H1 (cell line): Measurements from ENCODE around the gene KCNQ1. TPM values are rescaled to one million over a fixed set of nuclear protein-coding genes. Genes with fewer than 3 reads are reported as not detected.

Source experiments
- CTCF ChIA-PET: fragments of 300-600 bp; sonication (Branson Sonifier 250); formaldehyde crosslinking; loops from one replicate; lab custom pipeline; 2021; ENCODE audit not compliant: partially characterized antibody; lab: Charles Lee
- POLR2A ChIA-PET: fragments of 300-600 bp; sonication (Branson Sonifier 250); formaldehyde crosslinking; loops from one replicate; lab custom pipeline; 2021; ENCODE audit warnings: inconsistent platforms; ENCODE audit not compliant: partially characterized antibody; lab: Charles Lee
- DNase-seq, 2 experiments: peaks; one replicate each; pipeline versions ENCODE4 v3.0.0 to v3.0.0-alpha.2; 2010 to 2022; ENCODE audit warnings: low spot score in 2 of 2, low read depth in 1 of 2, mixed read lengths in 1 of 2
- FAIRE-seq: peaks from 2 replicates; lab custom pipeline; 2011; peaks lifted over from hg19 to GRCh38; lab: Jason Lieb, UNC
- H2AFZ ChIP-seq: 2 replicates; pipeline ENCODE4 v1.8.1; 2012; ENCODE audit warnings: low read length, inconsistent platforms
- H2AK5ac ChIP-seq: 2 replicates; pipeline ENCODE4 v1.6.1; 2013; ENCODE audit warnings: low read depth, low read length
- H2BK120ac ChIP-seq: replicated peaks from 2 replicates; pipeline ENCODE3; 2013; ENCODE audit warnings: low read depth, low read length, inconsistent platforms
- H2BK12ac ChIP-seq: 2 replicates; pipeline ENCODE4 v1.6.1; 2013; ENCODE audit warnings: low read depth, low read length
- H2BK15ac ChIP-seq: 2 replicates; pipeline ENCODE4 v1.6.1; 2013; ENCODE audit warnings: low read length
- H2BK20ac ChIP-seq: 2 replicates; pipeline ENCODE4 v1.6.1; 2013; ENCODE audit warnings: low read length
- H2BK5ac ChIP-seq: 2 replicates; pipeline ENCODE4 v1.6.1; 2013; ENCODE audit warnings: low read depth, low read length
- H3K14ac ChIP-seq: 2 replicates; pipeline ENCODE4 v1.6.1; 2013; ENCODE audit warnings: inconsistent platforms; ENCODE audit not compliant: insufficient read length
- H3K18ac ChIP-seq: 2 replicates; pipeline ENCODE4 v1.6.1; 2013; ENCODE audit warnings: low read length; ENCODE audit errors: extremely low read depth
- H3K23ac ChIP-seq: 2 replicates; pipeline ENCODE4 v1.6.1; 2013; ENCODE audit warnings: inconsistent platforms; ENCODE audit not compliant: insufficient read length
- H3K23me2 ChIP-seq: 2 replicates; pipeline ENCODE4 v1.6.1; 2013; ENCODE audit warnings: low read depth, low read length
- H3K27ac ChIP-seq: 2 replicates; pipeline ENCODE4 v1.6.1; 2011; ENCODE audit warnings: low read depth, low read length, inconsistent platforms
- H3K27me3 ChIP-seq, 4 experiments: replicated peaks in 1 of 4; 1 replicate in 1 of 4; 2 replicates in 3 of 4; pipeline versions ENCODE4 v1.6.1 to v1.8.1; 2011 to 2013; ENCODE audit warnings: low read length in 3 of 4, mild to moderate bottlenecking in 3 of 4, inconsistent platforms in 2 of 4, mixed read lengths in 2 of 4, moderate library complexity in 1 of 4; ENCODE audit not compliant: control insufficient read depth in 3 of 4, insufficient read depth in 3 of 4; ENCODE audit errors: extremely low read depth in 1 of 4
- H3K36me3 ChIP-seq, 4 experiments: 2 replicates each; pipeline versions ENCODE4 v1.6.1 to v1.8.1; 2011 to 2013; ENCODE audit warnings: mild to moderate bottlenecking in 4 of 4, low read length in 3 of 4, moderate library complexity in 2 of 4, control low read depth in 1 of 4, inconsistent platforms in 1 of 4; ENCODE audit not compliant: insufficient read depth in 4 of 4, control insufficient read depth in 2 of 4
- H3K4ac ChIP-seq: replicated peaks from 2 replicates; pipeline ENCODE3; 2013; ENCODE audit warnings: low read length, low read depth, mixed read lengths, inconsistent platforms; ENCODE audit not compliant: insufficient read length
- H3K4me1 ChIP-seq, 4 experiments: replicated peaks in 1 of 4; 1 replicate in 1 of 4; 2 replicates in 3 of 4; pipeline versions ENCODE4 v1.6.1 to v1.8.1; 2011 to 2013; ENCODE audit warnings: low read length in 3 of 4, inconsistent platforms in 2 of 4, mixed read lengths in 1 of 4; ENCODE audit not compliant: insufficient read depth in 4 of 4, control insufficient read depth in 3 of 4
- H3K4me2 ChIP-seq, 2 experiments: 2 replicates each; pipeline versions ENCODE4 v1.6.1 to v1.8.1; 2011 to 2013; ENCODE audit warnings: low read depth in 2 of 2, low read length in 2 of 2, control low read depth in 1 of 2, inconsistent platforms in 1 of 2, mild to moderate bottlenecking in 1 of 2; ENCODE audit not compliant: insufficient read depth in 1 of 2
- H3K4me3 ChIP-seq, 4 experiments: fragments of 200-600, 300-600 bp in 1 of 4; sonication (generic), shearing (Covaris generic), sonication (Bioruptor Twin) in 1 of 4; 2 replicates each; pipeline versions ENCODE4 v1.5.1 to v1.8.1; 2011 to 2016; ENCODE audit warnings: low read length in 4 of 4, low read depth in 3 of 4, control low read depth in 2 of 4, inconsistent platforms in 2 of 4, mild to moderate bottlenecking in 2 of 4, mixed read lengths in 1 of 4, moderate library complexity in 1 of 4; ENCODE audit not compliant: insufficient read depth in 2 of 4; ENCODE audit errors: extremely low read depth in 1 of 4
- H3K56ac ChIP-seq: replicated peaks from 2 replicates; pipeline ENCODE3; 2013; ENCODE audit warnings: low read depth, mild to moderate bottlenecking, mixed read lengths, low read length, inconsistent platforms; ENCODE audit not compliant: insufficient read length
- H3K79me1 ChIP-seq: 2 replicates; pipeline ENCODE4 v1.6.1; 2013; ENCODE audit warnings: low read depth, low read length, control low read depth
- H3K79me2 ChIP-seq, 2 experiments: 2 replicates each; pipeline versions ENCODE4 v1.6.1 to v1.8.1; 2012 to 2013; ENCODE audit warnings: low read length in 2 of 2, mild to moderate bottlenecking in 2 of 2, inconsistent platforms in 1 of 2; ENCODE audit not compliant: insufficient read depth in 2 of 2, control insufficient read depth in 1 of 2
- H3K9ac ChIP-seq, 4 experiments: replicated peaks in 1 of 4; 1 replicate in 1 of 4; 2 replicates in 3 of 4; pipeline versions ENCODE4 v1.6.1 to v1.8.1; 2011 to 2013; ENCODE audit warnings: low read depth in 3 of 4, low read length in 3 of 4, control low read depth in 2 of 4, mild to moderate bottlenecking in 2 of 4, moderate library complexity in 2 of 4, inconsistent platforms in 1 of 4; ENCODE audit errors: extremely low read depth in 1 of 4
- H3K9me3 ChIP-seq, 2 experiments: 2 replicates each; pipeline versions ENCODE4 v1.6.1 to v1.8.1; 2012 to 2013; ENCODE audit warnings: mild to moderate bottlenecking in 2 of 2, moderate library complexity in 2 of 2, control low read depth in 1 of 2, inconsistent platforms in 1 of 2, low read depth in 1 of 2, low read length in 1 of 2, mixed read lengths in 1 of 2; ENCODE audit not compliant: insufficient read depth in 2 of 2
- H4K20me1 ChIP-seq, 2 experiments: replicated peaks in 1 of 2; 2 replicates each; pipeline versions ENCODE3 to v1.8.1; 2011 to 2013; ENCODE audit warnings: inconsistent platforms in 2 of 2, low read length in 2 of 2, mild to moderate bottlenecking in 1 of 2; ENCODE audit not compliant: insufficient read depth in 2 of 2, control insufficient read depth in 1 of 2
- H4K5ac ChIP-seq: 2 replicates; pipeline ENCODE4 v1.6.1; 2013; ENCODE audit warnings: low read length, low read depth, mixed read lengths, inconsistent platforms; ENCODE audit not compliant: insufficient read length
- H4K8ac ChIP-seq: 2 replicates; pipeline ENCODE4 v1.8.0; 2013; ENCODE audit warnings: mild to moderate bottlenecking, moderate library complexity, low read length, inconsistent platforms; ENCODE audit not compliant: insufficient read depth; ENCODE audit errors: extremely low read depth
- H4K91ac ChIP-seq: replicated peaks from 2 replicates; pipeline ENCODE3; 2013; ENCODE audit warnings: low read length, mixed read lengths, inconsistent platforms; ENCODE audit not compliant: insufficient read length
- CREB1 ChIP-seq: IDR thresholded peaks from 2 replicates; pipeline ENCODE4 v1.6.1; 2012; ENCODE audit warnings: inconsistent platforms
- EZH2 ChIP-seq: fragments of 200-600 bp; sonication (generic); IDR thresholded peaks from 2 replicates; pipeline ENCODE4 v1.7.1; 2012; ENCODE audit warnings: low read depth, mild to moderate bottlenecking, moderate library complexity, low read length, inconsistent platforms; ENCODE audit not compliant: severe bottlenecking
- GABPA ChIP-seq: IDR thresholded peaks from 2 replicates; pipeline ENCODE4 v1.6.1; 2011; ENCODE audit warnings: mild to moderate bottlenecking, low read length, moderate library complexity, borderline replicate concordance; ENCODE audit not compliant: insufficient read depth
- GTF2F1 ChIP-seq: IDR thresholded peaks from 2 replicates; pipeline ENCODE4 v1.6.1; 2012; ENCODE audit warnings: low read depth, low read length, improper control_type of control experiment, borderline replicate concordance
- RFX5 ChIP-seq: IDR thresholded peaks from 2 replicates; pipeline ENCODE4 v1.6.1; 2011; ENCODE audit warnings: low read depth, low read length, improper control_type of control experiment, borderline replicate concordance
- RNF2 ChIP-seq: fragments of 200-900, 300-1000 bp; sonication (generic); IDR thresholded peaks from 2 replicates; pipeline ENCODE4 v1.7.1; 2016; ENCODE audit warnings: borderline replicate concordance, low read depth, mild to moderate bottlenecking, antibody characterized with exemption, low read length; ENCODE audit not compliant: poor library complexity, severe bottlenecking; ENCODE audit errors: missing control alignments
- SUZ12 ChIP-seq: fragments of 200-600 bp; sonication (generic); IDR thresholded peaks from 2 replicates; pipeline ENCODE4 v1.6.1; 2012; ENCODE audit warnings: mild to moderate bottlenecking, inconsistent platforms, low read length, moderate library complexity, mixed read lengths
- ZNF274 ChIP-seq: IDR thresholded peaks from 2 replicates; pipeline ENCODE4 v1.7.0; 2012; ENCODE audit warnings: low read length, borderline replicate concordance; ENCODE audit errors: extremely low read depth
- WGBS, 2 experiments: shearing (Covaris generic) in 1 of 2; methylation state at CpG; one replicate each; pipeline versions ENCODE4 v1.1.6 to v1.1.7; 2013 to 2015; ENCODE audit warnings: low lambda C conversion rate in 2 of 2, mixed read lengths in 2 of 2, inconsistent platforms in 1 of 2, low coverage in 1 of 2, missing lambda C conversion rate in 1 of 2; ENCODE audit not compliant: insufficient replicate concordance in 2 of 2, insufficient coverage in 1 of 2, insufficient read length in 1 of 2; ENCODE audit errors: extremely low coverage in 1 of 2, missing lambda C conversion rate in 1 of 2; 5-methylcytosine and 5-hydroxymethylcytosine counted together
- polyA plus RNA-seq, 7 experiments: library from polyadenylated mRNA; depleted of rRNA in 3 of 7; stranded (reverse) in 5 of 7; unstranded in 2 of 7; fragments of >200 nt in 5 of 7; fragments of 200-250 nt in 2 of 7; gene quantifications; 1 replicate in 5 of 7; 2 replicates in 1 of 7; 4 replicates in 1 of 7; pipeline versions ENCODE4 v1.2.1 to v1.2.3, GENCODE V29; 2011 to 2013; ENCODE audit warnings: missing spikeins in 2 of 7, mixed read lengths in 2 of 7
- total RNA-seq: library from RNA; stranded (reverse); fragmentation: NEBNext Ultra II Directional; extraction: Animal tissue kit (Norgen Biotek cat#: 25700); gene quantifications from 2 replicates; pipeline ENCODE4 v1.2.1, GENCODE V29; 2021
- TF ChIP-seq, protein P1 (sequence below): IDR thresholded peaks from 2 replicates; pipeline ENCODE4 v1.6.1; 2012; ENCODE audit warnings: inconsistent platforms

KCNQ1 gene
- total and polyA plus RNA-seq, 2 of the 8 experiments (the other 6 are each of a cell fraction or from before 2014, with no cell fraction given), result 1.9 to 2.0 TPM

- Histone ChIP-seq H2AK5ac (no peak overlapping the region), H2BK12ac (peak overlapping the region; percentile 17; the same call in 1 of the 2 replicates), H3K4me2 (peak overlapping the region; percentile 59 to 67), H3K27ac (no peak overlapping the region), H4K8ac (peak overlapping the region; percentile 94), H4K5ac (no peak overlapping the region), H3K79me1 (no peaks in the 10 kb centered on the region), H2BK5ac (no peak overlapping the region), H3K14ac (no peak overlapping the region), H3K18ac (peak overlapping the region; percentile 78), H3K36me3 (peaks cover 0 to 4% (median 0%) of the 10 kb centered on the region in 4 experiments; a peak in 1 of 8 replicates), H3K4me3 (peak overlapping the region in 1 of 4 experiments; percentile 37; a peak in 2 of 8 replicates), H3K4me1 (peaks cover 4 to 30% (median 16%) of the 10 kb centered on the region in 4 experiments; a peak in 6 of 7 replicates), H3K4ac (no peak overlapping the region), H2BK20ac (no peak overlapping the region), H4K20me1 (no peaks in the 10 kb centered on the region), H4K91ac (no peak overlapping the region), H2BK120ac (no peak overlapping the region), H3K56ac (no peak overlapping the region), H2AFZ (no peak overlapping the region), H3K9ac (no peak overlapping the region), H3K79me2 (no peaks in the 10 kb centered on the region), H3K9me3 (peaks cover 8 to 10% of the 10 kb centered on the region in 2 experiments; a peak in 2 of 4 replicates), H3K23ac (no peak overlapping the region), H3K23me2 (peaks cover 2% of the 10 kb centered on the region; the same call in 1 of the 2 replicates), H2BK15ac (no peak overlapping the region), H3K27me3 (peaks cover 41 to 83% (median 69%) of the 10 kb centered on the region in 4 experiments)
- 15% methylated on average over 52 of the region's 90 CpGs; no CpG with 5 or more reads in 1 of the 2 experiments for WGBS, 2 experiments
- ChIA-PET POLR2A (interaction anchor here (1.0 to 1.9 kb wide), 3 partner anchors 9 to 82 kb away, joined by 3 to 5 read pairs (median 4); no protein-coding TSS in a partner anchor), CTCF (interaction anchor here (1.0 to 2.3 kb wide), 4 partner anchors 9 to 338 kb away, joined by 3 to 10 read pairs (median 5); no protein-coding TSS in a partner anchor)
- FAIRE-seq (no peak), DNase-seq (no peak)
- TF ChIP-seq, protein P1, sequence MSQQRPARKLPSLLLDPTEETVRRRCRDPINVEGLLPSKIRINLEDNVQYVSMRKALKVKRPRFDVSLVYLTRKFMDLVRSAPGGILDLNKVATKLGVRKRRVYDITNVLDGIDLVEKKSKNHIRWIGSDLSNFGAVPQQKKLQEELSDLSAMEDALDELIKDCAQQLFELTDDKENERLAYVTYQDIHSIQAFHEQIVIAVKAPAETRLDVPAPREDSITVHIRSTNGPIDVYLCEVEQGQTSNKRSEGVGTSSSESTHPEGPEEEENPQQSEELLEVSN, result peak; percentile 28; the same call in 1 of the 2 replicates
- TF ChIP-seq GABPA (peak; percentile 73; the same call in 1 of the 2 replicates), ZNF274 (no peak), RNF2 (peak; percentile 10), CREB1 (no peak), RFX5 (no peak), EZH2 (peak; percentile 66), SUZ12 (peak; percentile 88), GTF2F1 (no peak)
These were observed 425.0 kb downstream of the KCNQ1 start for GRCh38 chr11:2869561-2870427.
